ENCODE measurements around the gene NAP1L3. TPM values are rescaled to one million over a fixed set of nuclear protein-coding genes. Genes with fewer than 3 reads are reported as not detected.

NAP1L3 gene, protein sequence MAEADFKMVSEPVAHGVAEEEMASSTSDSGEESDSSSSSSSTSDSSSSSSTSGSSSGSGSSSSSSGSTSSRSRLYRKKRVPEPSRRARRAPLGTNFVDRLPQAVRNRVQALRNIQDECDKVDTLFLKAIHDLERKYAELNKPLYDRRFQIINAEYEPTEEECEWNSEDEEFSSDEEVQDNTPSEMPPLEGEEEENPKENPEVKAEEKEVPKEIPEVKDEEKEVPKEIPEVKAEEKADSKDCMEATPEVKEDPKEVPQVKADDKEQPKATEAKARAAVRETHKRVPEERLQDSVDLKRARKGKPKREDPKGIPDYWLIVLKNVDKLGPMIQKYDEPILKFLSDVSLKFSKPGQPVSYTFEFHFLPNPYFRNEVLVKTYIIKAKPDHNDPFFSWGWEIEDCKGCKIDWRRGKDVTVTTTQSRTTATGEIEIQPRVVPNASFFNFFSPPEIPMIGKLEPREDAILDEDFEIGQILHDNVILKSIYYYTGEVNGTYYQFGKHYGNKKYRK
- total RNA-seq: 0.22 and 1.3 TPM in 2 replicates

DNA sequence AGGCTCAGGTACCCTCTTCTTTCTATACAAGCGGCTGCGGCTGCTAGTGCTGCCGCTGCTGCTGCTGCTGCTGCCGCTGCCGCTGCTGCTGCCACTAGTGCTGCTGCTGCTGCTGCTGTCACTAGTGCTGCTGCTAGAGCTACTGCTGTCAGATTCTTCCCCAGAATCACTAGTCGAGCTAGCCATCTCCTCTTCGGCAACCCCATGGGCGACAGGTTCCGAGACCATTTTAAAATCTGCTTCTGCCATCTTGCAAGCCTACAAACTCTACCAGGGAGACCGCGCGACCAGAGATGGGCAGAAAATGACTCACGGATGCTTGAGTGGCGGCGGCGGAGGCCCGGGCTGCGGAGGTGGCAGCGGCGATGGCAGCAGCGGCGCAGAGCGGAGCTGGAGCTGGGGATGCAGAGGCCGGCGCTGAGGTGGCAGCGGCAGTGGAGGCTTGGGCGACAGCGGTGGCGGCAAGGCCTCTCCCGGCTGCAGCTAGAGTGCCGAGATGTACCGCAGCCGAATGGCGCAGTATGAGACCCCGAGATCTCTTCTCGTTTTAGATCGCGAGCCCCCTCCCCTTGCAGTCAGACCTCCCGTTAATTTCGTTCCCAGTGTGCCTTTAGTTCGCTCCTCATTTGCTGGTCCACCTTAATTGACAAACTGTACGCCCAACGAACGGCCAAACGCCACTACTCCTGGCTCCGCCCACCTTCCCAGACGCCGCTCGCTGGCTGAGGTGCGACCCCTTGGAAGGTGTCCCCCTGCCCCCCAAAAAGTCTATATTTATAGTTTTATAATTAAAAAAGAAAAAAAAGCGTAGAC, at the start of gene NAP1L3:
Gene NAP1L3 (minus strand): TSS at position 523 of the 813 bp plus-strand sequence. CDS start 274 bp downstream, at position 249.

DNA sequence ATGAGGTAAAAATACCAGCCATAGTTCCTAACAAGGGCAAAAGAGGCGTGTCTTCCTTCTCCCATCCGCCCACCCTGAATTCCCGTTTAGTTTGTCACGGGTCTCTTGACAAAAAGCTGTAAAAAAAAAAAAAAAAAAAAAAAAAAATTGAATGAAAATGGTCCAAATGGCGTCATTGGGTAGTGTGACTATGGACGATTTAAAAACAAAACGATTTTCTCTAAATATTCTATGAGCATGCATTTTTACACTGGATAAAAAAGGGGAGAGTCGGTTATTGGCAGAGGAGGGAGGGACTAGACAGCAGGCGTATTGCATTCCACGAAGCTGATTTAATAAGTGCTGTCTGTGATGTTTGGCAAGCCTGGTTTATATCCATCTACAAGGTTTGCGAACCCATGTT, 492 bp upstream of the NAP1L3 start, which contains the start of gene FAM133A:
Gene FAM133A (plus strand): TSS at position 338 of the 403 bp plus-strand sequence. CDS start 35,214 bp downstream, outside the sequence.

Other genes with a start within 250 kb of the NAP1L3 start
- gene FAM133A, start 628 bp upstream of the NAP1L3 start, total RNA-seq: 0.14 TPM in 1 of 2 replicates, not detected in the other

All from placental pericyte (primary cell).